Epithelial cell of esophagus (primary cell): ENCODE data around the gene PIM3.

ENCODE experiments used
- DNase-seq: peaks from one replicate; pipeline ENCODE4 v3.0.0; 2010; ENCODE audit warnings: low read depth
- H3K4me3 ChIP-seq: 2 replicates; pipeline ENCODE4 v1.5.1; 2011; ENCODE audit warnings: mild to moderate bottlenecking, low read length, control low read depth
- CTCF ChIP-seq: IDR thresholded peaks from 2 replicates; pipeline ENCODE4 v1.5.1; 2011; ENCODE audit warnings: low read depth, mild to moderate bottlenecking, low read length, control low read depth, inconsistent platforms; ENCODE audit not compliant: insufficient read depth; ENCODE audit errors: missing control alignments

PIM3 gene

GRCh38 chr22:49937758-49938564 is 22.6 kb upstream of the PIM3 start:
- TF ChIP-seq CTCF, result no peak
- DNase-seq, result no peak
- no peak overlapping the region for H3K4me3 ChIP-seq

DNA sequence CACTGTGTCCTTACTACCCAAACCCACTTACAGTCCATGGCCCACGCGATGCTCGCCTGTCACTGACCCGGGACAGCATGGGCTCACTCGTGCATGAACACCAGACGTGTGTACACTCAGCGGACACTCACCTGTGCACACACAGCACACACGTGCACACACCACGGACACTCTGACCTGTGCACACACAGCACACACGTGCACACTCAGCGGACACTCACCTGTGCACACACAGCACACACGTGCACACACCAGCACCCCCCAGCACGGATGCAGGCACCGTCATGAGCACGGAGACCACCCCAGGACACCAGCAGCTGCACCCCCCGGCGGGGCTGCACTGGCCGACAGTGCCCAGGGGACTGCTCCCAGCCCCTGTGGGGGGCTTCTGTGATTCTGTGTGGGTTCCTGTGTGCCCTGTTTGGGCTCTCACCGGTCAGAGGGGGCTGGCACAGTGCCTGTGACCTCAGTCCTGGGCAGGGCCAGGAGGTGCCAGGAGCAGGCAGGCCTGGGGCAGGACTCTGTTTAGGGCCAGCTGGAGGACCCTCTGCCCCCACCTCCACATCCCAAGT is 21.9 kb upstream of the PIM3 start:
- no peak for TF ChIP-seq CTCF
- H3K4me3 ChIP-seq, result no peak overlapping the region
- DNase-seq, result no peak

GRCh38 chr22:49941507-49942316 is 18.9 kb upstream of the PIM3 start:
- DNase-seq, result no peak
- TF ChIP-seq CTCF, result no peak
- H3K4me3 ChIP-seq, result no peak overlapping the region

- TF ChIP-seq CTCF, result no peak
- no peak for DNase-seq
- H3K4me3 ChIP-seq, result no peak overlapping the region
These were observed 17.8 kb upstream of the PIM3 start for GRCh38 chr22:49942565-49943404.

- TF ChIP-seq CTCF, result no peak
- DNase-seq, result no peak
- H3K4me3 ChIP-seq, result no peak overlapping the region
These were observed 17.2 kb upstream of the PIM3 start for GRCh38 chr22:49943405-49943765.

- DNase-seq, result no peak
- TF ChIP-seq CTCF, result no peak
- H3K4me3 ChIP-seq, result no peak overlapping the region
These were observed 16.7 kb upstream of the PIM3 start for GRCh38 chr22:49943771-49944398.
